ENCODE data around the gene SNN. TPM values are rescaled to one million over a fixed set of nuclear protein-coding genes. Genes with fewer than 3 reads are reported as not detected.

The SNN gene
- total and polyA plus RNA-seq, 2 of the 4 experiments (the other 2 are of a cell fraction): 10.0 to 13.0 TPM

- in situ Hi-C loops (cut with MboI; ENCODE audit: low sequenced_read_pairs): no loop called here
- no peak overlapping the region for H3K9ac ChIP-seq (ENCODE audit: low read depth, low read length)
- no peak overlapping the region for H4K8ac ChIP-seq (ENCODE audit: low read depth in 2 of 2, low read length in 2 of 2)
- no peak overlapping the region for H2BK20ac ChIP-seq (ENCODE audit: low read depth, low read length)
- H2BK15ac ChIP-seq (ENCODE audit: low read depth, low read length): no peak overlapping the region
- H3K56ac ChIP-seq (ENCODE audit: extremely low read depth, insufficient read depth, low read length): no peak overlapping the region
- no peak overlapping the region for H3K4me3 ChIP-seq (ENCODE audit: insufficient read depth, low read depth, low read length)
- WGBS, 2 experiments (ENCODE audit: extremely low coverage in 2 of 2, insufficient read length in 1 of 2): 100% methylated on average over 2 of the region's 12 CpGs; no CpG with 5 or more reads in 1 of the 2 experiments
- H2AK5ac ChIP-seq (ENCODE audit: low read depth, low read length): peak overlapping the region; percentile 7; the same call in 1 of the 2 replicates
- no peak overlapping the region for H2BK120ac ChIP-seq (ENCODE audit: low read depth, low read length)
- H3K27ac ChIP-seq (ENCODE audit: insufficient read depth, low read length): no peak overlapping the region
- dilution Hi-C loops (cut with HindIII; ENCODE audit: low sequenced_read_pairs, unreplicated experiment): no loop called here
- H3K23ac ChIP-seq (ENCODE audit: low read depth, low read length): no peak overlapping the region
- no peak overlapping the region for H3K4ac ChIP-seq (ENCODE audit: low read depth, low read length)
- BruUV-seq (replicated peaks): no TSS peak
- CTCF ChIA-PET: interaction anchor here (0.5 kb wide), 1 partner anchor 1423 kb away, joined by 4 read pairs; no protein-coding TSS in a partner anchor
- no peaks in the 10 kb centered on the region for H3K27me3 ChIP-seq (ENCODE audit: control insufficient read depth, insufficient read depth, low read length)
- peak overlapping the region; percentile 38 for H2AK9ac ChIP-seq (replicated peaks; ENCODE audit: low read depth, low read length, poor library complexity)
- no peak for DNase-seq
- no peak overlapping the region for H3K18ac ChIP-seq (ENCODE audit: low read depth, low read length)
- H3K9me3 ChIP-seq (ENCODE audit: control insufficient read depth, insufficient read depth, low read length): no peaks in the 10 kb centered on the region
- POLR2A ChIA-PET (ENCODE audit: unreplicated experiment): no interaction called here
- peaks cover 33% of the 10 kb centered on the region for H3K36me3 ChIP-seq (ENCODE audit: control insufficient read depth, insufficient read depth, low read length)
- ATAC-seq (ENCODE audit: low read depth): no peak
- H3K4me1 ChIP-seq (ENCODE audit: control insufficient read depth, insufficient read depth, low read length): peaks cover 19% of the 10 kb centered on the region
- peaks cover 55% of the 10 kb centered on the region for H4K20me1 ChIP-seq (ENCODE audit: insufficient read depth, low read length)
- intact Hi-C loops (cut with micrococcal nuclease): no loop called here
- no peak overlapping the region for H2AFZ ChIP-seq (replicated peaks; ENCODE audit: low read length, poor library complexity)
- no peak overlapping the region for H3K14ac ChIP-seq (replicated peaks; ENCODE audit: low read depth, low read length)
- no peak overlapping the region for H2BK5ac ChIP-seq (ENCODE audit: low read depth, low read length, poor library complexity, severe bottlenecking)
- no peak overlapping the region for H4K91ac ChIP-seq (ENCODE audit: insufficient read depth, low read depth, low read length)
- no peak overlapping the region for H3K4me2 ChIP-seq (ENCODE audit: low read depth, low read length)
- peaks cover 21% of the 10 kb centered on the region for H3K9me1 ChIP-seq (ENCODE audit: insufficient read depth, low read length)
- no peak overlapping the region for H4K5ac ChIP-seq (ENCODE audit: low read depth, low read length)
- H3K79me1 ChIP-seq (ENCODE audit: low read depth in 1 of 2, low read length in 2 of 2): peaks cover 33 to 75% of the 10 kb centered on the region in 2 experiments
- no peak for TF ChIP-seq BHLHE40 (IDR thresholded peaks at IDR 0.05; ENCODE audit: low read depth, low read length)
- TF ChIP-seq RCOR1 (IDR thresholded peaks at IDR 0.05; ENCODE audit: insufficient replicate concordance, low read length): no peak
- no peak for TF ChIP-seq USF2 (IDR thresholded peaks at IDR 0.05; ENCODE audit: low read depth, low read length)
- no peak for TF ChIP-seq CEBPB (IDR thresholded peaks at IDR 0.05; ENCODE audit: low read depth, low read length)
- no peak for TF ChIP-seq ELK1 (IDR thresholded peaks at IDR 0.05; ENCODE audit: borderline replicate concordance, low read depth, low read length)
- no peak for TF ChIP-seq FOS (IDR thresholded peaks at IDR 0.05; ENCODE audit: low read depth, low read length)
- no peak for TF ChIP-seq MAFK (IDR thresholded peaks at IDR 0.05; ENCODE audit: low read depth, low read length)
- no peak for TF ChIP-seq SMC3 (IDR thresholded peaks at IDR 0.05; ENCODE audit: low read depth, low read length)
- no peak for TF ChIP-seq POLR2A (IDR thresholded peaks at IDR 0.05; ENCODE audit: low read depth, low read length)
- no peak for TF ChIP-seq CTCF (conservative IDR thresholded peaks at IDR 0.05; ENCODE audit: low read depth, low read length)
- no peak for TF ChIP-seq MAZ (IDR thresholded peaks at IDR 0.05; ENCODE audit: borderline replicate concordance, low read depth, low read length)
- no peak for TF ChIP-seq CHD1 (IDR thresholded peaks at IDR 0.05; ENCODE audit: low read depth, low read length)
- TF ChIP-seq NFE2L2 (IDR thresholded peaks at IDR 0.05; ENCODE audit: low read depth, low read length): no peak
- TF ChIP-seq RAD21 (IDR thresholded peaks at IDR 0.05; ENCODE audit: low read length): no peak
- no peak for TF ChIP-seq RFX5 (IDR thresholded peaks at IDR 0.05; ENCODE audit: low read depth, low read length)
Measured at GRCh38 chr16:11684231-11685025, 16.2 kb downstream of the SNN start.
